LNCAP (cell line): ENCODE measurements around the gene CCDC154.

Experiments
- TF ChIP-seq, protein P1 (sequence below): fragments of 450-650 bp; IDR thresholded peaks from 2 replicates; pipeline ENCODE4 v1.5.1; 2017; ENCODE audit warnings: mild to moderate bottlenecking

CCDC154 gene

GRCh38 chr16:1477033-1477432 lies 32.7 kb upstream of the CCDC154 start:
- TF ChIP-seq, protein P1, sequence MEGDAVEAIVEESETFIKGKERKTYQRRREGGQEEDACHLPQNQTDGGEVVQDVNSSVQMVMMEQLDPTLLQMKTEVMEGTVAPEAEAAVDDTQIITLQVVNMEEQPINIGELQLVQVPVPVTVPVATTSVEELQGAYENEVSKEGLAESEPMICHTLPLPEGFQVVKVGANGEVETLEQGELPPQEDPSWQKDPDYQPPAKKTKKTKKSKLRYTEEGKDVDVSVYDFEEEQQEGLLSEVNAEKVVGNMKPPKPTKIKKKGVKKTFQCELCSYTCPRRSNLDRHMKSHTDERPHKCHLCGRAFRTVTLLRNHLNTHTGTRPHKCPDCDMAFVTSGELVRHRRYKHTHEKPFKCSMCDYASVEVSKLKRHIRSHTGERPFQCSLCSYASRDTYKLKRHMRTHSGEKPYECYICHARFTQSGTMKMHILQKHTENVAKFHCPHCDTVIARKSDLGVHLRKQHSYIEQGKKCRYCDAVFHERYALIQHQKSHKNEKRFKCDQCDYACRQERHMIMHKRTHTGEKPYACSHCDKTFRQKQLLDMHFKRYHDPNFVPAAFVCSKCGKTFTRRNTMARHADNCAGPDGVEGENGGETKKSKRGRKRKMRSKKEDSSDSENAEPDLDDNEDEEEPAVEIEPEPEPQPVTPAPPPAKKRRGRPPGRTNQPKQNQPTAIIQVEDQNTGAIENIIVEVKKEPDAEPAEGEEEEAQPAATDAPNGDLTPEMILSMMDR = no peak

- TF ChIP-seq, protein P1 = no peak
Measured at GRCh38 chr16:1475552-1476114, 31.3 kb upstream of the CCDC154 start.

GRCh38 chr16:1474796-1475551 lies 30.6 kb upstream of the CCDC154 start, which contains the start of gene CLCN7:
CLCN7 (minus strand) TSS chr16:1475028; CDS start chr16:1474974, 54 bp downstream.
- TF ChIP-seq, protein P1 = no peak

DNA sequence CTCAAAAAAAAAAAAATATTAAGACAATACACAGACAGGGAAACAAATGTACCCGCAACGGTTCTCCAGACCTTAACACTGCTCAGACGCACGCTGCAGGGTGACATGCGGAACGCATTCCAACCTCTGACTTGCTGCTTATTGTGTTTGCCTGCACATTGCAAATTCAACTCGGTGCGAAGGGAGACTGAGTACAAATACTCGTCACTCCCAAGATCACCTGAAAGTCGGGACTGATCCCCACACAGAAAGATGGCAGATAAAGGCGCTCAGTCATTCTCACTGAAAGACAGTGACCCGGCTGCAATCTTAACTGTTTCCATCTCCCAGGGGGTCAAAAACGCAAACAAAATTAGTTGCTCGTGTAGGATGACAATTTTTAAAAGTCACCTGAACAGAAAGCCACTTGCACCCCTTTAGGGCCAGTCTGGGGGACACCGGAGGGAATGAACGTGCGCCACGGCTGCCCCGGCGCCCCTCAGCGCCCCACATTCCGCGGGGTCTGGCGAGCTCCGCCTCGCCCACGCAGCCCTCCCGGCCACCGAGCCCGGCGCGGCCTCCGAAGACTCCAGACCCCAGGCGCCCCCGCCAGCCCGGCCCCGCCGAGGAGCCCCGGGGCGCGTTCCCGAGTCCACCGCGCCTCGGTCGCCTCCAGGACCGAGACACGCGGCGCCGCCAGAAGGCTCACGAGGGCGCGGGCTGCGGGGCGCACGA lies 29.9 kb upstream of the CCDC154 start:
- TF ChIP-seq, protein P1 = no peak

GRCh38 chr16:1472974-1473373 lies 28.6 kb upstream of the CCDC154 start:
- TF ChIP-seq, protein P1 = no peak

DNA sequence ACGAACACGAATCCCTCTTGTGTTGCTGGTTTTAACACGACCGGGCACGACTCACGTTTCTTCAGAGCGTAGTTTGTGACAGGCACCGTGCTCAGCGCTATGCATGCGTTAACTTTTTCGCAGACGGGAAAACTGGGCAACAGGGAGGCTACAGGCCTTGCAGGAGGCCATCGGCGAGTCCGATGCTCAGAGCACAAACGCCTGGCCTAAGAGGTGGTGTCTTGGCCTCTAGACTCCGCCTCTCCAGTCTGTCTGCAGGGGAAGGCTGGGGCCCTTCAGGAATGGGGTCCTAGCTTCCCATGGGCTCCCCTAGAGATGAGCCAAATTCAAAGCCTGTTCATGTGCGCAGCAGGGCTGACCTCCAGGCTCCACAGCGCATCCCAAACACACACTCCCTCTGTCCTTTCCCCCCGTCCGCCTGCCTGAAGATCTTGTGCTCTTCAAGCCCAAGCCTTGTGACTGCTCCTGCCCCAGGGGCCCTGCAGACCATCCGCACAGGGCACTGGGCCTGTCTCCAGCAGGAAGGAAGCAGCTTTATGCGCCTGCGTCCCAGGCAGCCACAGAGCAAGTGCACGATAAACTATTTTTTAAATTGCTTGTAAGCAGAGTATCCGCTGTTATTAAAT lies 27.3 kb upstream of the CCDC154 start:
- TF ChIP-seq, protein P1 = no peak

DNA sequence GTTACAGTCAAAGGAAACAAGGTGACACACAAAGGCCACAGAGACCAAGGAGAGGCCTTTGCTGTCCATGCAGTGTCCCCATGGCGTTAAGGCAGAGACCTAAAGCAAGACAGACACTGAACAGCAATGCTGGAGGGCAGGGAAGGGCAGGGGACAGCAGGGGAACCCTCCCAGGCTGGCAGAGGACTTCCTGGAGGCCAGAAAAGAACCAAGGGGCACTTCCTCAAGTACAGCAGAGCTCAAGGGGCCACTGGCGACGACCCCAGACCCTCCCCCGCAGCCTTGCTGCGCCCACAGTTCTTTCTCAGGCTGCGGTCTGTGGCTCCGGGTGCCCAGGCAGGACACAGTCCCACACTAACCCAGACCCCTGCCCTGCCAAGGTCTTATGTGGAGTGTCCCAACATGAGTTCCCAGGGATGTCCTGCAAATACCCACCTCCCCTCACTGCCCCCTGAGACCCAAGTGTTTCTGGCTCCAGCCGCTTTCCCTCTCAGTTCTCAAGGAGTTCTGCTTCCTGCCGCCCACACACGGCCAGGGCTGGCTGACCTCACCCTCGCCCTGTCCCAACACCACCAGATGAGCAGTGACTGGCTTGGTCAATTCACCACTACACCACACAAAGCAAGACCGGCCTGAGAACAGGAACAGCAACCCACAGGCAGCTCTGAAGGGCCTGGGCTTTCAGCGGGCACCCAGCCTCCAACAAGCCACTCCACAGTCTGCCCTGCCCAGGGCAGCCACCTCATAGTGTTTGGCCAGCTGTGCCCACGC lies 26.3 kb upstream of the CCDC154 start:
- TF ChIP-seq, protein P1 = no peak
